Chondrocyte (in vitro differentiated cells): ENCODE data around the gene TRIP13. TPM values are rescaled to one million over a fixed set of nuclear protein-coding genes. Genes with fewer than 3 reads are reported as not detected.

Experiments
- DNase-seq: peaks from one replicate; pipeline ENCODE4 v3.0.0; 2021; ENCODE audit warnings: mixed read lengths, low spot score
- H3K27ac Mint-ChIP-seq: one replicate; pipeline ENCODE4 v1.8.0; 2021; ENCODE audit warnings: mild to moderate bottlenecking, moderate library complexity, mixed read lengths; ENCODE audit not compliant: unreplicated experiment
- H3K27me3 Mint-ChIP-seq: 2 replicates; pipeline ENCODE4 v1.8.0; 2021; ENCODE audit warnings: low read depth, mixed read lengths
- H3K36me3 Mint-ChIP-seq: 2 replicates; pipeline ENCODE4 v1.8.0; 2021; ENCODE audit warnings: low read depth, mixed read lengths
- H3K4me1 Mint-ChIP-seq: 2 replicates; pipeline ENCODE4 v1.8.0; 2021; ENCODE audit warnings: low read depth, mild to moderate bottlenecking, mixed read lengths
- H3K4me3 Mint-ChIP-seq: one replicate; pipeline ENCODE4 v1.8.0; 2021; ENCODE audit warnings: mild to moderate bottlenecking, moderate library complexity, mixed read lengths; ENCODE audit not compliant: unreplicated experiment
- H3K9me3 Mint-ChIP-seq: 2 replicates; pipeline ENCODE4 v1.8.0; 2021; ENCODE audit warnings: low read depth, mixed read lengths
- total RNA-seq: library from RNA; stranded (reverse); gene quantifications from 3 replicates; pipeline ENCODE4 v1.2.1, GENCODE V29; 2021
- TF ChIP-seq, protein P1 (sequence below): fragments of 200-600 bp; sonication (generic); IDR thresholded peaks from 2 replicates; pipeline ENCODE4 v1.5.0; 2021; ENCODE audit warnings: antibody characterized with exemption, mild to moderate bottlenecking, moderate library complexity

TRIP13 gene
- total RNA-seq, 1 donor from 2014 or later = 4.9 TPM

DNA sequence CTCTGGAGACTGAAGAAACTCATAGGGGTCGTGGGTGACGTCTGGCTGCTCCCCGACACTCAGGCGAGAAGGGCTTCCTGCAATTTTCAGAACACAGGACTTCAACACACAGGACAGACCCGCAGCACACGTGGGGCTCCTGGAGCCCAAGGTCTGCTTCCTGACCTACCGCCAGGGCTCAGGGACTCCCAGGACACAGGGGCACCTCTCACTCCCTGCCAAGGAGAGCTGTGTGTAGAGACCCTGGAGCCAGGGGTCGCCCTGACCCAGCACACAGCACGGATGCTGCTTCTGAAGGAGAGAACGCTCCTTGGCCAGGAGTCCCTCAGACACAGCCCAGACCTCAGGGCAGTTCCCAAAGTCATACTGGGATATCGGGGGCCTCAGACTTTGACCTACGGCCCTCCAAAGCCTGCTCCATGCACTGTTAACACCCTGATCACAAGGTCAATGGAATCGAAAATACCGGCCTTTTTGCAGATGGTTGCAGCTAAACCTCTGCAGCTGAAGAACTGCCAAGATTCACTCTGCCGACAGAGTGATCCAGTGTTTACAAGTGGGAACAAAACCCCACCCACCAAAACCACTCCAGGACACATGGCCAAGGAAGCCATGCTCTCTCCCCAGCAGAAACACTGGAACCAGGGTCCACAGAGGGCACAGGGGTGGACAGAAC is 28.1 kb upstream of the TRIP13 start:
- no peaks in the 10 kb centered on the region for H3K9me3 Mint-ChIP-seq
- TF ChIP-seq, protein P1, sequence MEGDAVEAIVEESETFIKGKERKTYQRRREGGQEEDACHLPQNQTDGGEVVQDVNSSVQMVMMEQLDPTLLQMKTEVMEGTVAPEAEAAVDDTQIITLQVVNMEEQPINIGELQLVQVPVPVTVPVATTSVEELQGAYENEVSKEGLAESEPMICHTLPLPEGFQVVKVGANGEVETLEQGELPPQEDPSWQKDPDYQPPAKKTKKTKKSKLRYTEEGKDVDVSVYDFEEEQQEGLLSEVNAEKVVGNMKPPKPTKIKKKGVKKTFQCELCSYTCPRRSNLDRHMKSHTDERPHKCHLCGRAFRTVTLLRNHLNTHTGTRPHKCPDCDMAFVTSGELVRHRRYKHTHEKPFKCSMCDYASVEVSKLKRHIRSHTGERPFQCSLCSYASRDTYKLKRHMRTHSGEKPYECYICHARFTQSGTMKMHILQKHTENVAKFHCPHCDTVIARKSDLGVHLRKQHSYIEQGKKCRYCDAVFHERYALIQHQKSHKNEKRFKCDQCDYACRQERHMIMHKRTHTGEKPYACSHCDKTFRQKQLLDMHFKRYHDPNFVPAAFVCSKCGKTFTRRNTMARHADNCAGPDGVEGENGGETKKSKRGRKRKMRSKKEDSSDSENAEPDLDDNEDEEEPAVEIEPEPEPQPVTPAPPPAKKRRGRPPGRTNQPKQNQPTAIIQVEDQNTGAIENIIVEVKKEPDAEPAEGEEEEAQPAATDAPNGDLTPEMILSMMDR = no peak
- no peak overlapping the region for H3K27ac Mint-ChIP-seq
- H3K4me1 Mint-ChIP-seq = no peaks in the 10 kb centered on the region
- DNase-seq = no peak
- H3K4me3 Mint-ChIP-seq = no peak overlapping the region
- H3K27me3 Mint-ChIP-seq = no peaks in the 10 kb centered on the region
- H3K36me3 Mint-ChIP-seq = peaks cover 31% of the 10 kb centered on the region

DNA sequence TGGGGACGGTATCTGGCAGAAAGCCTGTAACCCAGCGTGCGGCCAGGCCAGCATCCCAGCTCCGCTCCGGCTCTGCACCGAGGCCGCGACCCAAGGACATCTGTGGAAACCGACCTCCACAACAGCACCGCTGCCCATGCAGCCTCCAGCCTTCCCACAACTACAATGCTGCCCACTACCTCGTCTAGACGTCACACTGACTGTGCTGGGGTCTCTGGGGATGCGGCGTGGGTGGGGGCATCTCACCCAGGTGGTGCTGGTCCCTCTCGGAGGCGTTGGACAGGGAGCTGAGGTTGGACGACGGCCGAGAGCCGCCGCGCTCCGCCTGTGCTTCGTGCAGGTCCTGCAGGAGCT is 27.5 kb upstream of the TRIP13 start:
- H3K27me3 Mint-ChIP-seq = no peaks in the 10 kb centered on the region

DNA sequence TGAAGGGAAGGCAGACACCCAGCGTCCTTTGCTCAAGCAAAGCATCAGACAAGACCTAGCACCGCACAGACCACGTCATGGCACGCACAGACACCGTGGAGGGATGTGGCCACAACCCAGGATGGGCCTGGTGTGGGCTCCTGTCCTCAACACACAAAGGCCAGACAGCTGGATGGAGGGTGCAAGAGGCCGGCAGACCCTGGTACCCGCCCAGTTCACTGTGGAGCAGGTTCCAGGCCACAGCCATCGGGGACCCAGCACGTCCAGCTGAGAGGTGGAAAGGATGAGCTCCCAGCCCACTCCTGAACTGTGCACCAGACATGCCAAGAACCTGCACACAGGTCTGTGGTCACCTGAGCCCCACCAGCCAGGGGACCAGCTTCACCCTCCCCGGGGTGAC is 26.9 kb upstream of the TRIP13 start:
- Mint-ChIP-seq H3K4me1 (no peaks in the 10 kb centered on the region), H3K36me3 (peaks cover 41% of the 10 kb centered on the region), H3K9me3 (no peaks in the 10 kb centered on the region), H3K27ac (no peak overlapping the region), H3K27me3 (no peaks in the 10 kb centered on the region), H3K4me3 (no peak overlapping the region)
- TF ChIP-seq, protein P1 = no peak
- DNase-seq = no peak

More for the DNA sequence above, 27.5 kb upstream of the TRIP13 start:
- Mint-ChIP-seq H3K9me3 (no peaks in the 10 kb centered on the region), H3K4me1 (no peaks in the 10 kb centered on the region), H3K27ac (no peak overlapping the region), H3K36me3 (peaks cover 34% of the 10 kb centered on the region), H3K4me3 (no peak overlapping the region)
- TF ChIP-seq, protein P1 = no peak
- peak; percentile 93 for DNase-seq

DNA sequence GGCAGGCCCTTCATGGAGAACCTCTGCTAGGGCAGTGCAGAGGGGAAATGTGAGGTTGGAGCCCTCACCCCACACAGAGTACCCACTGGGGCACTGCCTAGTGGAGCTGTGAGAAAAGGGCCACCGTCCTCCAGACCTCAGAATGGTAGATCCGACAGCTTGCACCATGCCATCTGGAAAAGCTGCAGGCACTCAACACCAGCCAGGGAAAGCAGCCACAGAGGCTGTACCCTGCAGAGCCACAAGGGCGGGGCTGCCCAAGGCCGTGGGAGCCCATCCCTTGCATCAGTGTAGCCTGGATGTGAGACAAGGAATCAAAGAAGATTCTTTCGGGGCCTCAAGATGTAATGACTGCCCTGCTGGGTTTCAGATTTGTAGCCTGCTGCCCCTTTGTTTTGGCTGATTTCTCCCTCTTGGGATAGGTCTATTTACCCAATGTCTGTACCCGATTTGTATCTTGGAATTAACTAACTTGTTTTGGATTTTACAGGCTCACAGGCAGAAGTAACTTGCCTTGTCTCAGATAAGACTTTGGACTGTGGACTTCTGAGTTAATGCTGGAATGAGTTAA is 25.3 kb upstream of the TRIP13 start:
- no peaks in the 10 kb centered on the region for H3K4me1 Mint-ChIP-seq
- no peak overlapping the region for H3K4me3 Mint-ChIP-seq
- no peak for DNase-seq
- TF ChIP-seq, protein P1 = no peak
- no peaks in the 10 kb centered on the region for H3K27me3 Mint-ChIP-seq
- peaks cover 48% of the 10 kb centered on the region for H3K36me3 Mint-ChIP-seq
- no peak overlapping the region for H3K27ac Mint-ChIP-seq
- no peaks in the 10 kb centered on the region for H3K9me3 Mint-ChIP-seq

DNA sequence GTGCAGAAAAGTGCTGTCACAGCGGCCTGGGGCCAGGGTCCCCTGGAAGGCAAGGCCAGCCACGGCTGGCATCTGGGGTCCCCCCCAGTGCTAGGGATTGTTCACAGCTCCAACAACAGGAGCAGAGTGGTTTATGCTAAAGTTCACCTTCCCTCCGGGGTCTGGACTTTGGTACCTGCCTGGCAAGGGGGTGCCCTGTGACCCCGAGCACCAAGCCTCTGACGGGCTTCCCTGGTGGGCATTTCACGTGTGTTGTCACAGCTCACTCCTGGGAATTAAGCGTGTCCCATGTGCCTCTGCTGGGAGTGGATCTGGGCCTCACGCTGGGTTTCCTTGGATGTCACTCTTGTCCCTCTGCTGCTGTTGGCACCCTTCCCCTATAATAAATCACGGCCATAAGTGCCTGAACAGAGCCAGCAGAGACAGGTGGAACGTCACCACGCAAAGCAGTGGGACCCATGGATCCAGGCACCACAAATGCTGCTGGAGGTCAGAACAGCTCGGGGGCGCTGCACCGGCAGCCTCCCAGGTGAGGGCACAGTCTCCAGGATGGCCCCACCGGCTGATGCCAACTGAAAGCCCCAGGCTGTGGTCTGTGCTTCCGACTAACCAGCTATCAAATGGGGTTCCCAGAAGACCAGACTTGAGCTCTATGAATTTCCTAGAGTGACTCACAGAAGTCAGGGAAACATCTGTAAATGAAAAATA is 24.1 kb upstream of the TRIP13 start:
- no peak overlapping the region for H3K4me3 Mint-ChIP-seq
- H3K36me3 Mint-ChIP-seq = peaks cover 47% of the 10 kb centered on the region

More for the DNA sequence above, 24.1 kb upstream of the TRIP13 start:
- TF ChIP-seq, protein P1 = no peak
- no peak for DNase-seq
- Mint-ChIP-seq H3K4me1 (no peaks in the 10 kb centered on the region), H3K27ac (no peak overlapping the region), H3K9me3 (no peaks in the 10 kb centered on the region), H3K27me3 (no peaks in the 10 kb centered on the region)
